B cell (primary cell): ENCODE data around the gene GRAP.

Experiments
- EZH2 ChIP-seq: IDR thresholded peaks from 2 replicates; pipeline ENCODE4 v1.6.1; 2012; ENCODE audit warnings: borderline replicate concordance, low read depth, mild to moderate bottlenecking, moderate library complexity, low read length; ENCODE audit not compliant: insufficient read depth, poor library complexity, severe bottlenecking
- TF ChIP-seq, protein P1 (sequence below): fragments of 200-600 bp; IDR thresholded peaks from one replicate; pipeline ENCODE4 v1.8.0; 2022; ENCODE audit warnings: antibody characterized with exemption, mild to moderate bottlenecking

DNA sequence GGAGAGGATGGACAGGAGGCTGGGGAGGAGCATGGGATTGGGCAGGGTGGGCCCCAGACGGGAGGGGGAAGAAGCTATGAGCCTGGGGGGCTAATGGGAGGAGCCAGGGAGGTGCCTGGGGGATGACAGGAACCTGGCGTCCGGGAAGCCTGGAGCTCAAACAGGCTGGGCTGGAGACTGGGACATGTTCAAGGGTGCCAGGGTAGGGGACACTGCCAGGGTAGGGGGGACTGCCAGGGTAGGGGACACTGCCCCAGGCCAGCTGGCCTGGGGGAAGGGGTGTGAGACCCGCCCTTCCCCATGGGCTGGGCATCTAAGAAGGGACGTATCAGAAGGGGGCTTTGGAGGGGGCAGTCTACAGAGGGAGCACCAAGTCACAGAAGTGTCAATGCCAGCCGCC, 35.2 kb downstream of the GRAP start:
- TF ChIP-seq, protein P1, sequence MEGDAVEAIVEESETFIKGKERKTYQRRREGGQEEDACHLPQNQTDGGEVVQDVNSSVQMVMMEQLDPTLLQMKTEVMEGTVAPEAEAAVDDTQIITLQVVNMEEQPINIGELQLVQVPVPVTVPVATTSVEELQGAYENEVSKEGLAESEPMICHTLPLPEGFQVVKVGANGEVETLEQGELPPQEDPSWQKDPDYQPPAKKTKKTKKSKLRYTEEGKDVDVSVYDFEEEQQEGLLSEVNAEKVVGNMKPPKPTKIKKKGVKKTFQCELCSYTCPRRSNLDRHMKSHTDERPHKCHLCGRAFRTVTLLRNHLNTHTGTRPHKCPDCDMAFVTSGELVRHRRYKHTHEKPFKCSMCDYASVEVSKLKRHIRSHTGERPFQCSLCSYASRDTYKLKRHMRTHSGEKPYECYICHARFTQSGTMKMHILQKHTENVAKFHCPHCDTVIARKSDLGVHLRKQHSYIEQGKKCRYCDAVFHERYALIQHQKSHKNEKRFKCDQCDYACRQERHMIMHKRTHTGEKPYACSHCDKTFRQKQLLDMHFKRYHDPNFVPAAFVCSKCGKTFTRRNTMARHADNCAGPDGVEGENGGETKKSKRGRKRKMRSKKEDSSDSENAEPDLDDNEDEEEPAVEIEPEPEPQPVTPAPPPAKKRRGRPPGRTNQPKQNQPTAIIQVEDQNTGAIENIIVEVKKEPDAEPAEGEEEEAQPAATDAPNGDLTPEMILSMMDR, result no peak
- no peak for TF ChIP-seq EZH2
